OCI-LY7 (cell line): Measurements from ENCODE around the gene LDLRAD4. TPM values are rescaled to one million over a fixed set of nuclear protein-coding genes. Genes with fewer than 3 reads are reported as not detected.

Experiments
- BruUV-seq: library from RNA; stranded (reverse); fragments of 400-500 nt; replicated peaks from 2 replicates; lab custom pipeline; 2021; lab: Mats Ljungman, UMichigan
- CTCF ChIA-PET: fragments of 300-600 bp; sonication (Branson Sonifier 250); formaldehyde crosslinking; loops from one replicate; lab custom pipeline; 2022; ENCODE audit warnings: antibody characterized with exemption; ENCODE audit not compliant: unreplicated experiment; lab: Charles Lee
- POLR2A ChIA-PET: fragments of 300-600 bp; sonication (Branson Sonifier 250); formaldehyde crosslinking; loops from one replicate; lab custom pipeline; 2022; ENCODE audit warnings: antibody characterized with exemption; lab: Charles Lee
- DNase-seq: peaks from one replicate; pipeline ENCODE4 v3.0.0-alpha.2; 2015; ENCODE audit warnings: low spot score
- H2AFZ ChIP-seq: fragments of 200-600 bp; sonication (generic), shearing (Covaris generic); 2 replicates; pipeline ENCODE4 v1.6.1; 2014; ENCODE audit warnings: mild to moderate bottlenecking, antibody characterized with exemption, low read length, moderate library complexity
- H3K27ac ChIP-seq: fragments of 200-600 bp; sonication (generic); 2 replicates; pipeline ENCODE4 v1.5.1; 2014; ENCODE audit warnings: mixed run types, low read depth, mild to moderate bottlenecking, moderate library complexity, low read length, inconsistent platforms; ENCODE audit not compliant: poor library complexity, severe bottlenecking
- H3K36me3 ChIP-seq: fragments of 200-600 bp; sonication (generic); 2 replicates; pipeline ENCODE4 v1.6.1; 2014; ENCODE audit warnings: mild to moderate bottlenecking, antibody characterized with exemption, low read length, moderate library complexity, mixed read lengths; ENCODE audit not compliant: insufficient read depth
- H3K4me1 ChIP-seq: fragments of 200-600 bp; sonication (generic); 2 replicates; pipeline ENCODE4 v1.5.1; 2014; ENCODE audit warnings: mild to moderate bottlenecking, low read length; ENCODE audit not compliant: insufficient read depth, poor library complexity, severe bottlenecking
- H3K4me2 ChIP-seq: fragments of 200-600 bp; sonication (generic); 2 replicates; pipeline ENCODE4 v1.6.1; 2014; ENCODE audit warnings: mild to moderate bottlenecking, low read length
- H3K4me3 ChIP-seq: fragments of 200-600 bp; sonication (generic); 2 replicates; pipeline ENCODE4 v1.5.1; 2014; ENCODE audit warnings: mild to moderate bottlenecking, low read depth, low read length; ENCODE audit not compliant: poor library complexity, severe bottlenecking
- H3K79me2 ChIP-seq: fragments of 200-600 bp; sonication (generic); 2 replicates; pipeline ENCODE4 v1.6.1; 2016; ENCODE audit warnings: low read depth, mild to moderate bottlenecking, low read length, moderate library complexity, mixed read lengths; ENCODE audit not compliant: insufficient read depth
- H3K9me2 ChIP-seq: fragments of 200-600 bp; sonication (generic); 2 replicates; pipeline ENCODE4 v1.6.1; 2016; ENCODE audit warnings: mild to moderate bottlenecking, low read length, mixed read lengths; ENCODE audit not compliant: insufficient read depth
- H3K9me3 ChIP-seq: fragments of 200-600 bp; sonication (generic); 2 replicates; pipeline ENCODE4 v1.6.1; 2014; ENCODE audit warnings: mild to moderate bottlenecking, mixed run types, low read length, mixed read lengths
- H4K20me1 ChIP-seq: fragments of 200-600 bp; sonication (generic); 2 replicates; pipeline ENCODE4 v1.6.1; 2014; ENCODE audit warnings: mild to moderate bottlenecking, antibody characterized with exemption, low read length, moderate library complexity, mixed read lengths; ENCODE audit not compliant: insufficient read depth
- EZH2phosphoT487 ChIP-seq: fragments of 200-600 bp; sonication (generic); IDR thresholded peaks from 2 replicates; pipeline ENCODE4 v1.6.1; 2018; ENCODE audit warnings: low read depth, borderline replicate concordance, mild to moderate bottlenecking, mixed run types, antibody characterized with exemption, low read length, moderate library complexity, mixed read lengths
- intact Hi-C: fragments of 100-400 bp; cut with micrococcal nuclease; formaldehyde crosslinking; loops from one replicate; pipeline ENCODE4 v1.10.0; 2022; ENCODE audit not compliant: unreplicated experiment
- total RNA-seq, 2 experiments: library from RNA; depleted of rRNA in 1 of 2; stranded (reverse); fragments of >200 nt in 1 of 2; shearing (Covaris generic) in 1 of 2; gene quantifications; 2 replicates each; pipeline ENCODE4 v1.2.3, GENCODE V29; 2014 to 2022
- TF ChIP-seq, protein P1 (sequence below): fragments of 200-600 bp; sonication (generic); conservative IDR thresholded peaks from 2 replicates; pipeline ENCODE4 v1.5.1; 2014; ENCODE audit warnings: mild to moderate bottlenecking, antibody characterized with exemption, low read length, moderate library complexity, mixed read lengths

LDLRAD4 gene
- total RNA-seq, 2 experiments from 2014 or later, result 26.2 to 43.8 TPM

DNA sequence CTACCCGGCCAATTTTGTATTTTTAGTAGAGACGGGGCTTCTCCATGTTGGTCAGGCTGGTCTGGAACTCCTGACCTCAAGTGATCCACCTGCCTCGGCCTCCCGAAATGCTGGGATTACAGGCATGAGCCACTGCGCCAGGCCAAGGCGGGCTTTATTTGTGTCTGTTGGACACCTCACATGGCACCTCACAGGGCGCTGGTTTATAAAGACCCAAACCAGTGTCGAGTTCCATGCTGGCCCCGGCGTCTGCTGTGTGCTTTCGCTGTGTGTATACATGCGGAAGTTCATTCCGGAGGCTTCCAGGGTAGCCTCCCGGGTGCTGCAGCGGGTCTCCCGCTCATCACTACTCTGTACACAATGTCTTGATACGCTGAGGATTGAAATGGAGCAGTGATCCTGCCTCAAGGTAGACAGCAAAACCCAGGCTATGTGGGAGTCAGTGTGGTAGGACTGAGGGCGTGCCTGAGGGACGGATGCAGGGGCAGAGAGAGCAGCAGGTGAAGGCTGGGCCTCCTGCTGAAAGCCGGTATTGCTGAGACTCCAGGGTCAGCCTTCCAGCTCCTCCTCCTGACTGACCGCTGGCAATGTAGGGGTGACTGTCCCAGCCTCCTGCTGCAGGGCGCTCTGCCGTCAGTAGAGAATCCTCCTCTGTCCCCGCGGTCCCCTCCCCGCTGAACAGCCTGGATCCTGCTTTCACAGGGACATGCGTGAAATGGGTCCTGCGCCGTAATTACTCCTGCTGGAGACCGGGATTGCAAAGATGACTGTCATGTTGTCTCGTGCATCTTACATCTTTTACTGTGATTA lies 22.7 kb downstream of the LDLRAD4 start:
- H3K4me3 ChIP-seq, result no peak overlapping the region
- no peak overlapping the region for H3K27ac ChIP-seq
- no peaks in the 10 kb centered on the region for H3K9me3 ChIP-seq
- H3K79me2 ChIP-seq, result no peaks in the 10 kb centered on the region
- POLR2A ChIA-PET, result no interaction called here
- no TSS peak for BruUV-seq
- H3K36me3 ChIP-seq, result no peaks in the 10 kb centered on the region
- H3K9me2 ChIP-seq, result no peaks in the 10 kb centered on the region
- CTCF ChIA-PET, result no interaction called here
- no peak for DNase-seq
- H4K20me1 ChIP-seq, result no peaks in the 10 kb centered on the region
- no peak overlapping the region for H3K4me2 ChIP-seq
- TF ChIP-seq, protein P1, sequence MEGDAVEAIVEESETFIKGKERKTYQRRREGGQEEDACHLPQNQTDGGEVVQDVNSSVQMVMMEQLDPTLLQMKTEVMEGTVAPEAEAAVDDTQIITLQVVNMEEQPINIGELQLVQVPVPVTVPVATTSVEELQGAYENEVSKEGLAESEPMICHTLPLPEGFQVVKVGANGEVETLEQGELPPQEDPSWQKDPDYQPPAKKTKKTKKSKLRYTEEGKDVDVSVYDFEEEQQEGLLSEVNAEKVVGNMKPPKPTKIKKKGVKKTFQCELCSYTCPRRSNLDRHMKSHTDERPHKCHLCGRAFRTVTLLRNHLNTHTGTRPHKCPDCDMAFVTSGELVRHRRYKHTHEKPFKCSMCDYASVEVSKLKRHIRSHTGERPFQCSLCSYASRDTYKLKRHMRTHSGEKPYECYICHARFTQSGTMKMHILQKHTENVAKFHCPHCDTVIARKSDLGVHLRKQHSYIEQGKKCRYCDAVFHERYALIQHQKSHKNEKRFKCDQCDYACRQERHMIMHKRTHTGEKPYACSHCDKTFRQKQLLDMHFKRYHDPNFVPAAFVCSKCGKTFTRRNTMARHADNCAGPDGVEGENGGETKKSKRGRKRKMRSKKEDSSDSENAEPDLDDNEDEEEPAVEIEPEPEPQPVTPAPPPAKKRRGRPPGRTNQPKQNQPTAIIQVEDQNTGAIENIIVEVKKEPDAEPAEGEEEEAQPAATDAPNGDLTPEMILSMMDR, result no peak
- no peak for TF ChIP-seq EZH2phosphoT487
- H2AFZ ChIP-seq, result no peak overlapping the region
- intact Hi-C loops, result no loop called here
- no peaks in the 10 kb centered on the region for H3K4me1 ChIP-seq

DNA sequence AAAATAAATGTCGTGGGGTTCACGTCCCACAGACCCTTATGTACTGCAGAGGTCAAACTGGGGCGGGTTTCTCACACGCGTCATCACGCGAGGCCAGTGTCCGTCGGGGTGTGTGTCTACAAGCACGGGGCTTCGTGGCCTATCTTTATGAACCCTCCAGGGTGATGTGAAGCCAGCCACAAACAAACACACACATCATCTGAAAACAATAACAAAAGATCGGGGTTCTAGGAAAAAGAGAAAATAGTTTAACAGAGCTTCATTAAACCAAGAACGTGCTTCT lies 23.3 kb downstream of the LDLRAD4 start:
- H3K4me1 ChIP-seq, result no peaks in the 10 kb centered on the region
- no peak overlapping the region for H3K4me2 ChIP-seq
- H3K79me2 ChIP-seq, result no peaks in the 10 kb centered on the region
- TF ChIP-seq, protein P1, result no peak
- TF ChIP-seq EZH2phosphoT487, result no peak
- no peaks in the 10 kb centered on the region for H3K36me3 ChIP-seq
- no TSS peak for BruUV-seq
- no peaks in the 10 kb centered on the region for H3K9me3 ChIP-seq
- no peaks in the 10 kb centered on the region for H4K20me1 ChIP-seq
- no peaks in the 10 kb centered on the region for H3K9me2 ChIP-seq
- intact Hi-C loops, result no loop called here
- no peak for DNase-seq
- POLR2A ChIA-PET, result no interaction called here
- no peak overlapping the region for H2AFZ ChIP-seq
- H3K4me3 ChIP-seq, result no peak overlapping the region
- no peak overlapping the region for H3K27ac ChIP-seq
- CTCF ChIA-PET, result no interaction called here

DNA sequence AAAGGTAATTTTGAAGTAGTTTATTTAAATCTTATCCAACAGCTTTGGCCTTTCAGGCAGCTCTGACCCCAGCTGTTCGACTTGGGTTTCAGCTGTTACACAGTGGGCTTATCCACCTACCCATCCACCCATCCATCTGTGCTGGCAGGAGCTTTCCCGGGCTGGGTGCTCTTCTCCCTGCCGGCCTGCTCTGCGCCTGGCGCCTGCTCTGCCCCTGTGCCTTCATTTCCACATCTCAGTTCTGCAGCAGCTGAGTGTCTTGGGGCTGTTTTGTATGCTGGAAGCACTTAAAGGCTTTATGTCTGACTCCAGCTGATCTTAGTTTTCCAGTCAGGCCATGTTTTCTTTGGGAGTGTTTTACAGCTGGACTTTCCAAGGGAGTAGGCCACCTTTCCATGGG lies 24.2 kb downstream of the LDLRAD4 start:
- H3K9me2 ChIP-seq, result no peaks in the 10 kb centered on the region
- no peaks in the 10 kb centered on the region for H3K9me3 ChIP-seq
- no peak for DNase-seq
- no peaks in the 10 kb centered on the region for H4K20me1 ChIP-seq
- TF ChIP-seq, protein P1, result no peak
- no peak for TF ChIP-seq EZH2phosphoT487
- no TSS peak for BruUV-seq
- H3K4me1 ChIP-seq, result no peaks in the 10 kb centered on the region
- ChIA-PET POLR2A (interaction anchor here (0.5 to 0.8 kb wide), 2 partner anchors 9 to 50 kb away, joined by 3 to 5 read pairs; no protein-coding TSS in a partner anchor), CTCF (no interaction called here)
- H3K4me3 ChIP-seq, result no peak overlapping the region
- no peak overlapping the region for H3K4me2 ChIP-seq
- no peak overlapping the region for H2AFZ ChIP-seq
- H3K36me3 ChIP-seq, result no peaks in the 10 kb centered on the region
- intact Hi-C loops, result no loop called here
- no peak overlapping the region for H3K27ac ChIP-seq
- H3K79me2 ChIP-seq, result no peaks in the 10 kb centered on the region
